HepG2 (cell line): ENCODE results near the gene OPRL1. TPM values are rescaled to one million over a fixed set of nuclear protein-coding genes. Genes with fewer than 3 reads are reported as not detected.

ENCODE experiments used
- ARID4A ChIP-seq: sonication (generic); formaldehyde crosslinking; IDR thresholded peaks from 2 replicates; pipeline ENCODE4 v1.5.0; 2020; ENCODE audit warnings: mild to moderate bottlenecking, missing genetic modification reagents, borderline replicate concordance
- CENPX ChIP-seq: sonication (generic); formaldehyde crosslinking; IDR thresholded peaks from 2 replicates; pipeline ENCODE4 v1.9.0; 2021; ENCODE audit warnings: mild to moderate bottlenecking, missing genetic modification reagents, moderate library complexity
- GPBP1L1 ChIP-seq: sonication (generic); formaldehyde crosslinking; IDR thresholded peaks from 2 replicates; pipeline ENCODE4 v1.5.0; 2020; ENCODE audit warnings: mild to moderate bottlenecking, missing genetic modification reagents
- PITX1 ChIP-seq: sonication (generic); formaldehyde crosslinking; IDR thresholded peaks from 2 replicates; pipeline ENCODE4 v1.5.1; 2020; ENCODE audit warnings: mild to moderate bottlenecking, missing genetic modification reagents
- PREB ChIP-seq: sonication (generic); formaldehyde crosslinking; IDR thresholded peaks from 2 replicates; pipeline ENCODE4 v1.4.0; 2020; ENCODE audit warnings: missing genetic modification reagents
- SATB2 ChIP-seq: sonication (generic); formaldehyde crosslinking; IDR thresholded peaks from 2 replicates; pipeline ENCODE4 v1.5.0; 2020; ENCODE audit warnings: missing genetic modification reagents
- TAF1 ChIP-seq: sonication (generic); formaldehyde crosslinking; IDR thresholded peaks from 2 replicates; pipeline ENCODE4 v1.4.0; 2020; ENCODE audit warnings: missing genetic modification reagents
- TEAD2 ChIP-seq: sonication (generic); formaldehyde crosslinking; IDR thresholded peaks from 2 replicates; pipeline ENCODE4 v1.9.0; 2021; ENCODE audit warnings: missing genetic modification reagents
- TFE3 ChIP-seq: IDR thresholded peaks from 2 replicates; pipeline ENCODE4 v1.6.1; 2016
- ZBTB42 ChIP-seq: sonication (generic); formaldehyde crosslinking; IDR thresholded peaks from 2 replicates; pipeline ENCODE4 v1.5.0; 2020; ENCODE audit warnings: mild to moderate bottlenecking, missing genetic modification reagents
- ZBTB8A ChIP-seq: sonication (generic); formaldehyde crosslinking; IDR thresholded peaks from 2 replicates; pipeline ENCODE4 v1.4.0; 2020; ENCODE audit warnings: mild to moderate bottlenecking, low read depth, missing genetic modification reagents, borderline replicate concordance
- ZNF101 ChIP-seq: sonication (generic); formaldehyde crosslinking; IDR thresholded peaks from 2 replicates; pipeline ENCODE4 v1.4.0; 2020; ENCODE audit warnings: mild to moderate bottlenecking, low read depth, missing genetic modification reagents, borderline replicate concordance
- ZNF430 ChIP-seq: sonication (generic); formaldehyde crosslinking; IDR thresholded peaks from 2 replicates; pipeline ENCODE4 v1.9.0; 2021; ENCODE audit warnings: mild to moderate bottlenecking, missing genetic modification reagents
- ZNF543 ChIP-seq: sonication (generic); formaldehyde crosslinking; IDR thresholded peaks from 2 replicates; pipeline ENCODE4 v1.4.0; 2020; ENCODE audit warnings: mild to moderate bottlenecking, missing genetic modification reagents
- ZNF576 ChIP-seq: sonication (generic); formaldehyde crosslinking; IDR thresholded peaks from 2 replicates; pipeline ENCODE4 v1.4.0; 2020; ENCODE audit warnings: mild to moderate bottlenecking, missing genetic modification reagents
- ZNF597 ChIP-seq: sonication (generic); formaldehyde crosslinking; IDR thresholded peaks from 2 replicates; pipeline ENCODE4 v1.5.0; 2020; ENCODE audit warnings: missing genetic modification reagents
- ZNF770 ChIP-seq: sonication (generic); formaldehyde crosslinking; IDR thresholded peaks from 2 replicates; pipeline ENCODE4 v1.5.0; 2020; ENCODE audit warnings: mild to moderate bottlenecking, missing genetic modification reagents
- ZSCAN21 ChIP-seq: sonication (generic); formaldehyde crosslinking; IDR thresholded peaks from 2 replicates; pipeline ENCODE4 v1.8.0; 2022; ENCODE audit warnings: mild to moderate bottlenecking, missing genetic modification reagents, moderate library complexity, borderline replicate concordance
- polyA plus RNA-seq, 8 experiments: library from polyadenylated mRNA; depleted of rRNA in 3 of 8; stranded (reverse) in 7 of 8; unstranded in 1 of 8; fragments of >200 nt; fragmentation: Illumina TruSeq in 4 of 8; extraction: Trizol in 4 of 8; gene quantifications; 2 replicates each; pipeline versions ENCODE4 v1.2.1 to v1.2.3, GENCODE V29; 2011 to 2016; ENCODE audit warnings: low read depth in 4 of 8, missing spikeins in 1 of 8, mixed read lengths in 1 of 8; ENCODE audit not compliant: insufficient read depth in 1 of 8
- total RNA-seq, 5 experiments: library from RNA; depleted of rRNA; stranded (reverse); fragments of >200 nt; fragmentation: Illumina TruSeq; extraction: Trizol; gene quantifications; 2 replicates each; pipeline ENCODE4 v1.2.3, GENCODE V29; 2016; ENCODE audit warnings: low read depth in 1 of 5

Gene OPRL1
- total and polyA plus RNA-seq, 2 of the 13 experiments (the other 11 are each of a cell fraction or from before 2014, with no cell fraction given), result 0.35 to 0.71 TPM

GRCh38 chr20:64083378-64083803, 3.5 kb downstream of the OPRL1 start (continued):
- TF ChIP-seq PREB (CRISPR knock-in tag) (no peak), ZNF430 (no peak), GPBP1L1 (CRISPR knock-in tag) (no peak), ZNF543 (CRISPR knock-in tag) (no peak), TAF1 (no peak; the same call in 1 of the 2 replicates), ZNF597 (CRISPR knock-in tag) (no peak), ZNF101 (no peak), ZNF770 (CRISPR knock-in tag) (no peak), ZBTB8A (CRISPR knock-in tag) (no peak), SATB2 (CRISPR knock-in tag) (no peak), TEAD2 (no peak), PITX1 (no peak), ZNF576 (CRISPR knock-in tag) (no peak), ARID4A (CRISPR knock-in tag) (peak; percentile 61; the same call in 1 of the 2 replicates), ZSCAN21 (CRISPR knock-in tag) (no peak; the same call in 1 of the 2 replicates), CENPX (CRISPR knock-in tag) (no peak), ZBTB42 (no peak), TFE3 (CRISPR knock-in tag) (no peak)
